Measurements from ENCODE around the gene PRKCA.

DNA sequence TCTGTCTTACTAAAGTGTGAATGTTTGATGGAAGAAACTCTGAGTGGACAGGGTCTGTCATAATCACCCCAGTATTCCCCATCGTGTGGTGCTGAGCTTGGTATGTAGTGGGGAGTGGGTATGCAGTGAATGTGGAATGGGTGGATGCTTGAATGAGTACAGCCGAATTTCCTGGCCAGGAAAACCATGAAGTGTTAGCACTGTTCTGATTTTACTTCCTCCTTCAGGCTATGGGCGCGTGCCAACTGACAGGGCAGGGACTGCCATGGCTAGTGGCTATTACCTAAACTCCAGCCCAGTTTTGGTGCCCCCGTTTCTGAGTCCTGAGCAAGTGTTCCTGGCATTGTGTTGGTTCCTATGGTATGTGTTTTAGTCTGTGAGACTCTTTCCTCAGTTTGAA lies 48.6 kb downstream of the PRKCA start:
- no peak for TF ChIP-seq CEBPB (IDR thresholded peaks at IDR 0.05)
- TF ChIP-seq, protein P1, sequence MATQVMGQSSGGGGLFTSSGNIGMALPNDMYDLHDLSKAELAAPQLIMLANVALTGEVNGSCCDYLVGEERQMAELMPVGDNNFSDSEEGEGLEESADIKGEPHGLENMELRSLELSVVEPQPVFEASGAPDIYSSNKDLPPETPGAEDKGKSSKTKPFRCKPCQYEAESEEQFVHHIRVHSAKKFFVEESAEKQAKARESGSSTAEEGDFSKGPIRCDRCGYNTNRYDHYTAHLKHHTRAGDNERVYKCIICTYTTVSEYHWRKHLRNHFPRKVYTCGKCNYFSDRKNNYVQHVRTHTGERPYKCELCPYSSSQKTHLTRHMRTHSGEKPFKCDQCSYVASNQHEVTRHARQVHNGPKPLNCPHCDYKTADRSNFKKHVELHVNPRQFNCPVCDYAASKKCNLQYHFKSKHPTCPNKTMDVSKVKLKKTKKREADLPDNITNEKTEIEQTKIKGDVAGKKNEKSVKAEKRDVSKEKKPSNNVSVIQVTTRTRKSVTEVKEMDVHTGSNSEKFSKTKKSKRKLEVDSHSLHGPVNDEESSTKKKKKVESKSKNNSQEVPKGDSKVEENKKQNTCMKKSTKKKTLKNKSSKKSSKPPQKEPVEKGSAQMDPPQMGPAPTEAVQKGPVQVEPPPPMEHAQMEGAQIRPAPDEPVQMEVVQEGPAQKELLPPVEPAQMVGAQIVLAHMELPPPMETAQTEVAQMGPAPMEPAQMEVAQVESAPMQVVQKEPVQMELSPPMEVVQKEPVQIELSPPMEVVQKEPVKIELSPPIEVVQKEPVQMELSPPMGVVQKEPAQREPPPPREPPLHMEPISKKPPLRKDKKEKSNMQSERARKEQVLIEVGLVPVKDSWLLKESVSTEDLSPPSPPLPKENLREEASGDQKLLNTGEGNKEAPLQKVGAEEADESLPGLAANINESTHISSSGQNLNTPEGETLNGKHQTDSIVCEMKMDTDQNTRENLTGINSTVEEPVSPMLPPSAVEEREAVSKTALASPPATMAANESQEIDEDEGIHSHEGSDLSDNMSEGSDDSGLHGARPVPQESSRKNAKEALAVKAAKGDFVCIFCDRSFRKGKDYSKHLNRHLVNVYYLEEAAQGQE (IDR thresholded peaks at IDR 0.05; ENCODE audit: low read depth), result no peak
- TF ChIP-seq, protein P2, sequence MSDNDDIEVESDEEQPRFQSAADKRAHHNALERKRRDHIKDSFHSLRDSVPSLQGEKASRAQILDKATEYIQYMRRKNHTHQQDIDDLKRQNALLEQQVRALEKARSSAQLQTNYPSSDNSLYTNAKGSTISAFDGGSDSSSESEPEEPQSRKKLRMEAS (IDR thresholded peaks at IDR 0.05), result no peak
- TF ChIP-seq NFIC (IDR thresholded peaks at IDR 0.05), result no peak
- TF ChIP-seq EP300 (IDR thresholded peaks at IDR 0.05; ENCODE audit: borderline replicate concordance), result no peak
- TF ChIP-seq TEAD4 (IDR thresholded peaks at IDR 0.05), result no peak
- no peak for TF ChIP-seq TAF1 (IDR thresholded peaks at IDR 0.05; ENCODE audit: low read depth)
- TF ChIP-seq EGR1 (IDR thresholded peaks at IDR 0.05), result no peak
- no peak for TF ChIP-seq CREB1 (IDR thresholded peaks at IDR 0.05; ENCODE audit: low read depth)
- no peak for TF ChIP-seq YY1 (IDR thresholded peaks at IDR 0.05; ENCODE audit: low read depth)
